H9 (cell line): ENCODE measurements around the gene FRRS1L. TPM values are rescaled to one million over a fixed set of nuclear protein-coding genes. Genes with fewer than 3 reads are reported as not detected.

Experiments used
- DNase-seq: peaks from one replicate; pipeline ENCODE4 v3.0.0-alpha.2; 2017
- H2AFZ ChIP-seq: one replicate; pipeline ENCODE4 v1.6.1; 2013; ENCODE audit warnings: mild to moderate bottlenecking, low read length, control low read depth, moderate library complexity
- H2AK5ac ChIP-seq: 2 replicates; pipeline ENCODE4 v1.6.1; 2013; ENCODE audit warnings: low read length, control low read depth, mixed read lengths; ENCODE audit not compliant: insufficient read length
- H2BK120ac ChIP-seq: one replicate; pipeline ENCODE4 v1.6.1; 2013; ENCODE audit warnings: low read depth, mild to moderate bottlenecking, low read length, control low read depth, inconsistent platforms; ENCODE audit not compliant: poor library complexity, severe bottlenecking
- H2BK12ac ChIP-seq: 2 replicates; pipeline ENCODE4 v1.6.1; 2013; ENCODE audit warnings: low read length, control low read depth, mixed read lengths, low read depth; ENCODE audit not compliant: insufficient read length
- H2BK15ac ChIP-seq: 2 replicates; pipeline ENCODE4 v1.6.1; 2013; ENCODE audit warnings: low read depth, low read length, control low read depth
- H2BK20ac ChIP-seq: one replicate; pipeline ENCODE4 v1.6.1; 2013; ENCODE audit warnings: low read depth, mild to moderate bottlenecking, low read length, control low read depth, inconsistent platforms; ENCODE audit not compliant: poor library complexity, severe bottlenecking
- H2BK5ac ChIP-seq: 2 replicates; pipeline ENCODE4 v1.6.1; 2013; ENCODE audit warnings: low read length, control low read depth, mixed read lengths; ENCODE audit not compliant: insufficient read length
- H3K14ac ChIP-seq: 2 replicates; pipeline ENCODE4 v1.6.1; 2013; ENCODE audit warnings: low read length, control low read depth; ENCODE audit not compliant: insufficient read depth
- H3K18ac ChIP-seq: 2 replicates; pipeline ENCODE4 v1.6.1; 2013; ENCODE audit warnings: low read depth, mild to moderate bottlenecking, mixed read lengths, low read length, control low read depth; ENCODE audit not compliant: insufficient read length
- H3K23ac ChIP-seq: 2 replicates; pipeline ENCODE4 v1.6.1; 2013; ENCODE audit warnings: low read length, control low read depth, mixed read lengths, low read depth; ENCODE audit not compliant: insufficient read length
- H3K23me2 ChIP-seq: 2 replicates; pipeline ENCODE4 v1.6.1; 2013; ENCODE audit warnings: low read depth, mild to moderate bottlenecking, mixed read lengths, low read length, control low read depth; ENCODE audit not compliant: insufficient read length, poor library complexity, severe bottlenecking
- H3K27ac ChIP-seq: 2 replicates; pipeline ENCODE4 v1.5.1; 2013; ENCODE audit warnings: low read length, control low read depth, mixed read lengths, low read depth; ENCODE audit not compliant: insufficient read length
- H3K27me3 ChIP-seq: 2 replicates; pipeline ENCODE4 v1.6.1; 2013; ENCODE audit warnings: low read length, control low read depth, inconsistent platforms; ENCODE audit not compliant: insufficient read depth
- H3K4ac ChIP-seq: 2 replicates; pipeline ENCODE4 v1.6.1; 2013; ENCODE audit warnings: low read depth, mild to moderate bottlenecking, control low read depth, inconsistent platforms, low read length, moderate library complexity
- H3K4me1 ChIP-seq: 2 replicates; pipeline ENCODE4 v1.6.1; 2013; ENCODE audit warnings: low read length, control low read depth, inconsistent platforms; ENCODE audit not compliant: insufficient read depth
- H3K4me2 ChIP-seq: 2 replicates; pipeline ENCODE4 v1.6.1; 2013; ENCODE audit warnings: low read length, control low read depth, mixed read lengths; ENCODE audit not compliant: insufficient read length, insufficient read depth
- H3K56ac ChIP-seq: 2 replicates; pipeline ENCODE4 v1.6.1; 2013; ENCODE audit warnings: low read depth, mild to moderate bottlenecking, mixed read lengths, low read length, control low read depth; ENCODE audit not compliant: insufficient read length
- H3K79me1 ChIP-seq: 2 replicates; pipeline ENCODE4 v1.6.1; 2013; ENCODE audit warnings: low read depth, mild to moderate bottlenecking, moderate library complexity, low read length, control low read depth, inconsistent platforms; ENCODE audit not compliant: insufficient read depth, poor library complexity, severe bottlenecking
- H3K79me2 ChIP-seq: 2 replicates; pipeline ENCODE4 v1.6.1; 2013; ENCODE audit warnings: low read length, control low read depth, inconsistent platforms; ENCODE audit not compliant: insufficient read depth
- H3K9ac ChIP-seq: 2 replicates; pipeline ENCODE4 v1.6.1; 2013; ENCODE audit warnings: low read length, control low read depth, mixed read lengths; ENCODE audit not compliant: insufficient read length; ENCODE audit errors: extremely low read depth
- H3K9me3 ChIP-seq: one replicate; pipeline ENCODE4 v1.6.1; 2013; ENCODE audit warnings: low read depth, low read length, inconsistent platforms; ENCODE audit not compliant: control insufficient read depth
- H3T11ph ChIP-seq: one replicate; pipeline ENCODE4 v1.6.1; 2013; ENCODE audit warnings: mild to moderate bottlenecking, low read length, control low read depth, inconsistent platforms
- H4K20me1 ChIP-seq: one replicate; pipeline ENCODE4 v1.6.1; 2013; ENCODE audit not compliant: control insufficient read depth, insufficient read length, insufficient read depth
- H4K5ac ChIP-seq: 2 replicates; pipeline ENCODE4 v1.6.1; 2013; ENCODE audit warnings: low read depth, mild to moderate bottlenecking, mixed read lengths, low read length, control low read depth; ENCODE audit not compliant: insufficient read length
- H4K8ac ChIP-seq: replicated peaks from 2 replicates; pipeline ENCODE4 v1.6.1; 2013; ENCODE audit warnings: low read length, control low read depth, mixed read lengths, low read depth; ENCODE audit not compliant: insufficient read length
- H4K91ac ChIP-seq: 2 replicates; pipeline ENCODE4 v1.6.1; 2013; ENCODE audit warnings: low read depth, mild to moderate bottlenecking, moderate library complexity, mixed read lengths, low read length, control low read depth; ENCODE audit not compliant: insufficient read length
- H3K27ac Mint-ChIP-seq, 3 experiments: 2 replicates in 2 of 3; 3 replicates in 1 of 3; pipeline ENCODE4 v1.8.0; 2020 to 2021; ENCODE audit warnings: mixed read lengths in 3 of 3, mild to moderate bottlenecking in 1 of 3, moderate library complexity in 1 of 3
- H3K27me3 Mint-ChIP-seq: 2 replicates; pipeline ENCODE4 v1.8.0; 2021; ENCODE audit warnings: low read depth, mild to moderate bottlenecking, moderate library complexity, mixed read lengths
- H3K36me3 Mint-ChIP-seq, 3 experiments: 2 replicates in 2 of 3; 3 replicates in 1 of 3; pipeline ENCODE4 v1.8.0; 2020 to 2021; ENCODE audit warnings: low read depth in 3 of 3, mixed read lengths in 3 of 3; ENCODE audit not compliant: insufficient read depth in 1 of 3
- H3K4me1 Mint-ChIP-seq, 2 experiments: 2 replicates each; pipeline ENCODE4 v1.8.0; 2020; ENCODE audit warnings: mixed read lengths in 2 of 2
- H3K4me3 Mint-ChIP-seq, 2 experiments: 2 replicates in 1 of 2; 3 replicates in 1 of 2; pipeline ENCODE4 v1.8.0; 2020 to 2021; ENCODE audit warnings: mild to moderate bottlenecking in 2 of 2, mixed read lengths in 2 of 2, moderate library complexity in 1 of 2
- H3K9me3 Mint-ChIP-seq, 2 experiments: 2 replicates in 1 of 2; 3 replicates in 1 of 2; pipeline ENCODE4 v1.8.0; 2020; ENCODE audit warnings: mild to moderate bottlenecking in 2 of 2, mixed read lengths in 2 of 2, moderate library complexity in 1 of 2
- WGBS: extraction: QIAGEN DNeasy Blood & Tissue Kit; methylation state at CpG from one replicate; pipeline ENCODE4 v1.1.7; 2013; ENCODE audit warnings: missing lambda C conversion rate, low lambda C conversion rate, mixed read lengths; ENCODE audit not compliant: insufficient read length; ENCODE audit errors: extremely low coverage; 5-methylcytosine and 5-hydroxymethylcytosine counted together
- total RNA-seq: library from RNA; stranded (reverse); gene quantifications from 2 replicates; pipeline ENCODE4 v1.2.1, GENCODE V29; 2021
- TF ChIP-seq, protein P1 (sequence below): fragments of 200-600 bp; sonication (generic); conservative IDR thresholded peaks from 3 replicates; pipeline ENCODE4 v1.8.0; 2021; ENCODE audit warnings: antibody characterized with exemption, mild to moderate bottlenecking

Gene FRRS1L
- total RNA-seq, 1 experiment from 2014 or later: 3.3 TPM

DNA sequence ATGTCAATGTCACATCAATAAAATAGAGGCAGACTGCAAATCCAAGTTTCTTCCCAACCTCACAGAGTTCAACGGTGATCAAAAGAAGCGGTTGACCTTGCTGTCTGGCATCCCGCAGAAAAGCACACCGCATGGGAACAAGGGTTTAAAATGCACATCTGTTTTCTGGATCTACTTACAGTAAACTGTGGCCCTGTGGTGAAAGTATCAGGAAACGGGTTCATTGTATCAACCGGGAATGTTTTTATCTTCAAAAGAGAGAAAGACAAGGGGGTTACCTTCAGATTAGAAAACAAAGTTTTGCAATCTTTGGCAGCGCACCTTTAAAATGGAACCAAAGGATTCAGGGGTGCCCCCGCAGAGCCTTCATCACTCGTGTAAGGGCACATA lies 15.5 kb upstream of the FRRS1L start:
- no peak overlapping the region for H3K23ac ChIP-seq
- no peak overlapping the region for H3K4ac ChIP-seq

More for the DNA sequence above, 15.5 kb upstream of the FRRS1L start:
- no peak overlapping the region for H4K8ac ChIP-seq
- H3K27me3 Mint-ChIP-seq: peaks cover 4% of the 10 kb centered on the region; the same call in 1 of the 2 replicates
- TF ChIP-seq, protein P1, sequence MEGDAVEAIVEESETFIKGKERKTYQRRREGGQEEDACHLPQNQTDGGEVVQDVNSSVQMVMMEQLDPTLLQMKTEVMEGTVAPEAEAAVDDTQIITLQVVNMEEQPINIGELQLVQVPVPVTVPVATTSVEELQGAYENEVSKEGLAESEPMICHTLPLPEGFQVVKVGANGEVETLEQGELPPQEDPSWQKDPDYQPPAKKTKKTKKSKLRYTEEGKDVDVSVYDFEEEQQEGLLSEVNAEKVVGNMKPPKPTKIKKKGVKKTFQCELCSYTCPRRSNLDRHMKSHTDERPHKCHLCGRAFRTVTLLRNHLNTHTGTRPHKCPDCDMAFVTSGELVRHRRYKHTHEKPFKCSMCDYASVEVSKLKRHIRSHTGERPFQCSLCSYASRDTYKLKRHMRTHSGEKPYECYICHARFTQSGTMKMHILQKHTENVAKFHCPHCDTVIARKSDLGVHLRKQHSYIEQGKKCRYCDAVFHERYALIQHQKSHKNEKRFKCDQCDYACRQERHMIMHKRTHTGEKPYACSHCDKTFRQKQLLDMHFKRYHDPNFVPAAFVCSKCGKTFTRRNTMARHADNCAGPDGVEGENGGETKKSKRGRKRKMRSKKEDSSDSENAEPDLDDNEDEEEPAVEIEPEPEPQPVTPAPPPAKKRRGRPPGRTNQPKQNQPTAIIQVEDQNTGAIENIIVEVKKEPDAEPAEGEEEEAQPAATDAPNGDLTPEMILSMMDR: no peak
- no peak overlapping the region for H4K5ac ChIP-seq
- no peak overlapping the region for H3T11ph ChIP-seq
- H3K36me3 Mint-ChIP-seq: no peaks in the 10 kb centered on the region
- H3K79me1 ChIP-seq: no peaks in the 10 kb centered on the region
- no peaks in the 10 kb centered on the region for H3K4me1 ChIP-seq
- H3K14ac ChIP-seq: no peak overlapping the region
- DNase-seq: no peak
- H3K4me1 Mint-ChIP-seq: peaks cover 4 to 6% of the 10 kb centered on the region in 2 experiments
- no peaks in the 10 kb centered on the region for H3K27me3 ChIP-seq
- no peak overlapping the region for H3K9ac ChIP-seq
- H3K27ac Mint-ChIP-seq: no peak overlapping the region
- H2AK5ac ChIP-seq: no peak overlapping the region
- H2BK20ac ChIP-seq: no peak overlapping the region
- no peak overlapping the region for H3K4me2 ChIP-seq
- WGBS: no CpG with 5 or more reads among the region's 9 CpGs
- H3K18ac ChIP-seq: no peak overlapping the region
- no peak overlapping the region for H2BK120ac ChIP-seq
- no peaks in the 10 kb centered on the region for H3K9me3 Mint-ChIP-seq
- no peak overlapping the region for H2BK5ac ChIP-seq
- no peaks in the 10 kb centered on the region for H3K79me2 ChIP-seq
- H3K23me2 ChIP-seq: no peaks in the 10 kb centered on the region
- H3K4me3 Mint-ChIP-seq: no peak overlapping the region
- H2BK15ac ChIP-seq: no peak overlapping the region
- no peaks in the 10 kb centered on the region for H3K9me3 ChIP-seq
- H3K56ac ChIP-seq: no peak overlapping the region
- no peak overlapping the region for H4K91ac ChIP-seq
- H2AFZ ChIP-seq: no peak overlapping the region
- no peaks in the 10 kb centered on the region for H4K20me1 ChIP-seq
- H3K27ac ChIP-seq: no peak overlapping the region
- no peak overlapping the region for H2BK12ac ChIP-seq
